Calu3 (cell line): ENCODE results near the gene RTKN. TPM values are rescaled to one million over a fixed set of nuclear protein-coding genes. Genes with fewer than 3 reads are reported as not detected.

Experiments used
- BruUV-seq: library from RNA; stranded (reverse); fragments of 400-500 nt; replicated peaks from 2 replicates; lab custom pipeline; 2021; lab: Mats Ljungman, UMichigan
- CTCF ChIA-PET: fragments of 300-600 bp; sonication (Branson Sonifier 250); formaldehyde crosslinking; loops from one replicate; lab custom pipeline; 2022; ENCODE audit warnings: antibody characterized with exemption; lab: Charles Lee
- DNase-seq: peaks from one replicate; pipeline ENCODE4 v3.0.0; 2022
- H3K27ac Mint-ChIP-seq: one replicate; pipeline ENCODE4 v1.8.0; 2022; ENCODE audit warnings: mixed read lengths; ENCODE audit not compliant: unreplicated experiment
- H3K27me3 Mint-ChIP-seq: one replicate; pipeline ENCODE4 v1.8.0; 2022; ENCODE audit warnings: mixed read lengths; ENCODE audit not compliant: unreplicated experiment
- H3K36me3 Mint-ChIP-seq: one replicate; pipeline ENCODE4 v1.8.0; 2022; ENCODE audit warnings: mild to moderate bottlenecking, moderate library complexity, mixed read lengths; ENCODE audit not compliant: insufficient read depth, unreplicated experiment
- H3K4me1 Mint-ChIP-seq: one replicate; pipeline ENCODE4 v1.8.0; 2022; ENCODE audit warnings: mild to moderate bottlenecking, low read depth, mixed read lengths; ENCODE audit not compliant: unreplicated experiment
- H3K4me3 Mint-ChIP-seq: one replicate; pipeline ENCODE4 v1.8.0; 2022; ENCODE audit warnings: mild to moderate bottlenecking, low read depth, moderate library complexity, mixed read lengths; ENCODE audit not compliant: unreplicated experiment
- H3K9me3 Mint-ChIP-seq: one replicate; pipeline ENCODE4 v1.8.0; 2022; ENCODE audit warnings: low read depth, mixed read lengths; ENCODE audit not compliant: unreplicated experiment
- intact Hi-C: fragments of 100-400 bp; cut with micrococcal nuclease; formaldehyde crosslinking; loops from one replicate; pipeline ENCODE4 v1.10.0; 2022; ENCODE audit not compliant: unreplicated experiment
- total RNA-seq: library from RNA; stranded (reverse); gene quantifications from 2 replicates; pipeline ENCODE4 v1.2.3, GENCODE V29; 2022
- TF ChIP-seq, protein P1 (sequence below): fragments of 200-600 bp; IDR thresholded peaks from one replicate; pipeline ENCODE4 v1.8.0; 2022; ENCODE audit warnings: antibody characterized with exemption; ENCODE audit not compliant: unreplicated experiment

The RTKN gene
- total RNA-seq, 1 experiment from 2014 or later: 97.6 TPM

DNA sequence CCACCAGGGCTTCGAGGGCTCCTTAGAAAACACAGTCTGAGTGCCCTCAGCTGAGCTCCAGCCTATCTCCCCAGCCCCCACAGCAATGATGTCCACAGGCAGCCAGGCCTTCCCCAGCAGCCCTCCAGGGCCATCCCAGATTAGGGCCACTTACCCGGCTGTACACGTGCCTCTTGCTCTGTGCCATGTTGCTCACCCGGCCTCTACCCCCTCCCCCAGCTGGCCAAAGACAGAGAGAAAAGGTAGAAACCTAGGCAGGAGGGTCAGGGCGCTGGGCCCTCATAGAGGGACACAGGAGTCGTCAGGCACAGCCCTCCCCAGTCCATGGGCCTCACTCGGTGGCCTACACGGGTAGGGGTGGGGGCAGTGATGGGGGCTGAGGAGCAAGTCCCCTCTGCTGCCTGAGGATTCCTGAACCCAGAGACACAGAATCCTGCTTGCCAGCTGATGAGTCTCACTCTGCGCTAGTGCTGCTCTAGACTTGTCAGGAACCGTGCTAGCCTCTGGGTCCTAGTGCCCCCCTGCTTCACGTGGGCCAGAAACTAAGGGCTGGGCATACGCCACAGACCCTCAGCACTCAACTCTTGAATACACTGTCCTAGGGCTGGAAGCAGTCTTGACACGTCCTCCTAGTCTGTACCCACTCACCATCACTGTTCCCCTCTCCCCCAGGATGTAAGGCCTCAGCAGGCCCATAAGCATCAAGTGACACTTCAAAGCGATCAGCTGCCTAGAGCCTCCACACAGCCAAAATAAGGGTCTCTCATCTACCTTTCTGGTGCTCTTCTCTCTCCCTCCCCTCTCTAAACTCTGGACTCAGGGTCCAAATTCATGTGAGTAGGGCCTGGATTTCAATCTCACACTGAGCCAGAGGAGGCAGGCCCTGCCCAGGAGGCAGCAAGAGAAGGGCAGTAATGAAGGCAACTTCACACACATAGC is 61.6 kb downstream of the RTKN start, which contains the start of gene DCTN1:
TSS of gene DCTN1 (minus strand) at position 461 of the 939 bp plus-strand sequence. CDS start at position 187, 274 bp downstream.
- Mint-ChIP-seq H3K36me3 (peaks cover 5% of the 10 kb centered on the region), H3K4me1 (peaks cover 18% of the 10 kb centered on the region), H3K4me3 (peak within 1 kb of the TSS; percentile 9), H3K27ac (no peak within 1 kb of the TSS), H3K27me3 (no peaks in the 10 kb centered on the region), H3K9me3 (no peaks in the 10 kb centered on the region)
- no TSS peak for BruUV-seq
- DNase-seq: peak; percentile 6
- intact Hi-C loops: no loop called here
- CTCF ChIA-PET: interaction anchor here (1.7 kb wide), 1 partner anchor 11 kb away, joined by 6 read pairs; no protein-coding TSS in a partner anchor
- TF ChIP-seq, protein P1, sequence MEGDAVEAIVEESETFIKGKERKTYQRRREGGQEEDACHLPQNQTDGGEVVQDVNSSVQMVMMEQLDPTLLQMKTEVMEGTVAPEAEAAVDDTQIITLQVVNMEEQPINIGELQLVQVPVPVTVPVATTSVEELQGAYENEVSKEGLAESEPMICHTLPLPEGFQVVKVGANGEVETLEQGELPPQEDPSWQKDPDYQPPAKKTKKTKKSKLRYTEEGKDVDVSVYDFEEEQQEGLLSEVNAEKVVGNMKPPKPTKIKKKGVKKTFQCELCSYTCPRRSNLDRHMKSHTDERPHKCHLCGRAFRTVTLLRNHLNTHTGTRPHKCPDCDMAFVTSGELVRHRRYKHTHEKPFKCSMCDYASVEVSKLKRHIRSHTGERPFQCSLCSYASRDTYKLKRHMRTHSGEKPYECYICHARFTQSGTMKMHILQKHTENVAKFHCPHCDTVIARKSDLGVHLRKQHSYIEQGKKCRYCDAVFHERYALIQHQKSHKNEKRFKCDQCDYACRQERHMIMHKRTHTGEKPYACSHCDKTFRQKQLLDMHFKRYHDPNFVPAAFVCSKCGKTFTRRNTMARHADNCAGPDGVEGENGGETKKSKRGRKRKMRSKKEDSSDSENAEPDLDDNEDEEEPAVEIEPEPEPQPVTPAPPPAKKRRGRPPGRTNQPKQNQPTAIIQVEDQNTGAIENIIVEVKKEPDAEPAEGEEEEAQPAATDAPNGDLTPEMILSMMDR: no peak

DNA sequence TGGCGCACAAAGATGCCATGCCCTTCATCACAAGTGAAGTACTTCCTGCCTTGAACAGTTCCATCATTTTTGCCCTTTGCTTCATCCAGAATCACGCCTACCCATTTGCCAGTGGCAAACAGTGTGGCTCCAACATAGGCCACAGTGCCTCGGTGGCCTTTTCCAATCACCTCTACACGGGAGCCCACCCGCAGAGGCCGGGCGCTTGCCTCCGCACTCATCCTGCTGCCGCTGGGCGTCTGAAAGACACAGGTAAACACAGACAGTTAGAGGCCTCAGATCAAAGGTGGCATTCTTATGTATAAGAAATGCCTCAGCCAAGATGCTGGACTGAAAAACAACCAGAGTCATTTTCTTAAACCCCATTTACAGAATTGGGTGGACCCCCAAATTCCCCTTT is 63.7 kb downstream of the RTKN start:
- CTCF ChIA-PET: no interaction called here
- TF ChIP-seq, protein P1: no peak
- intact Hi-C loops: no loop called here
- Mint-ChIP-seq H3K4me3 (no peak overlapping the region), H3K27ac (no peak overlapping the region), H3K27me3 (no peaks in the 10 kb centered on the region), H3K36me3 (peaks cover 5% of the 10 kb centered on the region), H3K4me1 (peaks cover 10% of the 10 kb centered on the region), H3K9me3 (no peaks in the 10 kb centered on the region)
- no TSS peak for BruUV-seq
- DNase-seq: no peak

DNA sequence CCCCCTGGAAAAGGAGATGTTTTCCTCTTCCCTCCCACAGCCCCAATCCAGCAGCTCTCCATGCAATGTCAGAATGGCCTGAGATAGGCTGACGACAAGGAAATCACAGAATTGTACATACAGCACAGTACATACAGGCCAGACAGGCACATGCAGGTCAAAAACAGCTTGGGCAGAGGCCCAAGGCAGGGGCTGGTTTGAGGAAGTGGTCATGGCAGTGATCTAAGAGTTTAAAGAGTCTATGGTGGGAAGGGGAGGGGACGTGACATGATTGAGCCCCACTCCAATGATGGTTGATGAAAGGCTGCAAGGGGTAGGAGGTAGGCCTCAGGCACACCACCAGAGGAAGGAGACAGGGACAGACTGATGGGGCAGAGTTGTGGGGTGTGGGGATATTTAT is 65.9 kb downstream of the RTKN start:
- TF ChIP-seq, protein P1: no peak
- Mint-ChIP-seq H3K4me1 (peaks cover 10% of the 10 kb centered on the region), H3K27me3 (no peaks in the 10 kb centered on the region), H3K9me3 (no peaks in the 10 kb centered on the region), H3K4me3 (no peak overlapping the region), H3K36me3 (peaks cover 5% of the 10 kb centered on the region), H3K27ac (no peak overlapping the region)
- no peak for DNase-seq
- intact Hi-C loops: no loop called here
- CTCF ChIA-PET: no interaction called here
- BruUV-seq: no TSS peak

Other genes starting within 250 kb of the RTKN start
- gene MTHFD2, start 243.3 kb downstream of the RTKN start, total RNA-seq: 177 and 205 TPM in 2 replicates
- 5.8 and 7.0 TPM in 2 replicates for gene SLC4A5, start 98.5 kb downstream of the RTKN start, total RNA-seq
- 113 and 129 TPM in 2 replicates for gene DCTN1, start 61.6 kb downstream of the RTKN start, total RNA-seq
- 4.0 and 5.7 TPM in 2 replicates for gene C2orf81, start 20.3 kb downstream of the RTKN start, total RNA-seq
- gene WDR54, start 20.2 kb downstream of the RTKN start, total RNA-seq: 30.5 and 32.3 TPM in 2 replicates
- 41.7 and 42.1 TPM in 2 replicates for gene INO80B, start 13.2 kb upstream of the RTKN start, total RNA-seq
- 61.6 and 63.7 TPM in 2 replicates for gene WBP1, start 16.5 kb upstream of the RTKN start, total RNA-seq
- gene MOGS, start 23.4 kb upstream of the RTKN start, total RNA-seq: 64.8 and 66.3 TPM in 2 replicates
- gene MRPL53, start 30.7 kb upstream of the RTKN start, total RNA-seq: 83.7 and 88.9 TPM in 2 replicates
- gene CCDC142, start 41.1 kb upstream of the RTKN start, total RNA-seq: 29.9 and 30.4 TPM in 2 replicates
- gene TTC31, start 41.1 kb upstream of the RTKN start, total RNA-seq: 26.2 and 32.9 TPM in 2 replicates
- 3.0 and 3.5 TPM in 2 replicates for gene LBX2, start 57.7 kb upstream of the RTKN start, total RNA-seq
- 25.9 TPM in 2 replicates for gene PCGF1, start 65.8 kb upstream of the RTKN start, total RNA-seq
- gene TLX2, start 72.5 kb upstream of the RTKN start, total RNA-seq: not detected in 2 replicates
- gene DQX1, start 84.3 kb upstream of the RTKN start, total RNA-seq: 0.14 TPM in 1 of 2 replicates, not detected in the other
- gene AUP1, start 87.8 kb upstream of the RTKN start, total RNA-seq: 145 and 153 TPM in 2 replicates
- gene HTRA2, start 88.0 kb upstream of the RTKN start, total RNA-seq: 23.4 and 26.3 TPM in 2 replicates
- gene LOXL3, start 112.0 kb upstream of the RTKN start, total RNA-seq: 0.93 and 1.2 TPM in 2 replicates
- 2.1 and 2.5 TPM in 2 replicates for gene DOK1, start 112.8 kb upstream of the RTKN start, total RNA-seq
- gene M1AP, start 206.4 kb upstream of the RTKN start, total RNA-seq: not detected in 2 replicates
- gene SEMA4F, start 212.3 kb upstream of the RTKN start, total RNA-seq: 9.5 and 10.1 TPM in 2 replicates